Cardiac atrium fibroblast (primary cell): ENCODE data around the gene ATXN8OS. TPM values are rescaled to one million over a fixed set of nuclear protein-coding genes. Genes with fewer than 3 reads are reported as not detected.

Experiments used
- total RNA-seq: library from RNA; depleted of rRNA; stranded (reverse); fragments of >200 nt; gene quantifications from 2 replicates; pipeline ENCODE4 v1.2.3, GENCODE V29; 2015

The ATXN8OS gene
- total RNA-seq = not detected in 2 replicates

GRCh38 chr13:70107498-70108281, at the start of gene ATXN8OS:
Gene ATXN8OS, plus strand, starts transcription at chr13:70107826.

DNA sequence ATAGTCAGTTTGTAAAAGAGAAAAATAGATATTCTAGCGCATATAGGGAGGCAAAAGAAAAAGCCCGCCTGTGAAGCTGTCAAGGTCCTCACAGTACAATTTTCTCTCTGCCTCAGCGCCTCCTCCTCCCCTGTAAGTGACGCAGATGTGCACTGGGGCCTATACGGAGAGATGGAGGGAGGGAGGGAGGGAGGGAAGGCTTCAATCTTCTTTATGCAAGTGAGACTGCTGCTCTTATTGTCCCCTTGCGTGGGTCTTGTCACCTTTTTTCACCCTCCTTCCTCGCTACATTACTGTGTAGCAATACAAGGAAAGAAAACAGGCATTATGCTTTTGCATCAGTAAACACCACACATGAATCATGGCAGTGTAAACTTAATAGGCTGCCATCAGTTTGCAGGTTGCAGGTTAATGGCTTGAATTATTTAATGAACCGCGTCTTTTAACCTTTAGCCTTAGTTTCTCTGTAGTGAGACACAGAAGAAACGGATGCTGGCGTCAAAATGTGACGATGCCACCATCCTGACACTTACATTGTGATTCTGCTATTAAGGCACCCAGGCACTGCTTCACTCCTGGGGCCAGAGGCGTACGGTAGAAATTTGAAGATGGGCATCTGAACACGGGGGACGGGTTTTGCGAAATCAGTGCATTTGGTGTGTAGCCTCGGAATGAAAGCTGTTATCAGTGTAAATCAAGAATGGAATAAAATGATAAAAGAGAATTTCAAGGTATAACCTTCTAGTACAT, 905 bp downstream of the ATXN8OS start, which contains the start of gene KLHL1:
KLHL1 (minus strand) TSS at position 97 of the 750 bp plus-strand sequence. CDS start 753 bp downstream, outside the sequence.

Other genes starting within 250 kb of the ATXN8OS start
- gene KLHL1, start 626 bp downstream of the ATXN8OS start, total RNA-seq = not detected in 2 replicates